ENCODE measurements around the gene FASN.

Gene FASN

DNA sequence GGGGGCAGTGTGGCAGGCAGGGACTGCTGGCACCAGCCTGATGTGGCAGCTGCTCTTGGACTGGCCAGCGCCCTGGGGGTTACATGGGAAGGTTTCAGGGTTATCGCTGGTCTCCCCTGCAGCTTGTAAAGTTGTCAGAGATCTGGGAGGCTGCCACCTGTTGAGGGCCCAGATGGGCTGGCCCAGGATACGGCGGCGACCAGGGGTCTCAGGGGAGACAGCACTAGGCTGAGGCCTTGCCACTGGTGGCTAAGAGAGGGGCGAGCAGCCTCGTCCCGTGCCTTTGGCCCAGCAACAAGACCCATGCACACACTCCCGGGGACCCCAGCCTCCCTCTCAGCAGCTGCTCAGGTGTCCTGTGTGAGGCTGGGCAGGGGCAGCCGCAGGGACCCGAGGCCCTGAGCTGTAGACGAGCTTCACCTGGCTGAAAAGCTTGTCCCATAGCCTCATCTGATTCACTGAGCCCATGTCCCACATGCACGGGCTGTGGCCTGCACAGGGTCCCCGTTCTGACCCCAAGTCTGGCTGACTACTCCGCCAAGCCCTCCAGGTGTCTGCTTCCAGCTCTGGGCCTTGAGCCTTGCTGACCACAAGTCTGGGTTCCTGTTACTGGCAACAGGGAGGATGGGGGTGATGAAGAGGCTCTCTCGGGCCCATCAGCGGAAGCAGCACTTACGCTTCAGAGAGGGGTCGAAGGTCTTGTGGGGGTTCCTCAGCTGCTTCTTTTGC is 38.6 kb downstream of the FASN start:
- DNase-seq: no peak

DNA sequence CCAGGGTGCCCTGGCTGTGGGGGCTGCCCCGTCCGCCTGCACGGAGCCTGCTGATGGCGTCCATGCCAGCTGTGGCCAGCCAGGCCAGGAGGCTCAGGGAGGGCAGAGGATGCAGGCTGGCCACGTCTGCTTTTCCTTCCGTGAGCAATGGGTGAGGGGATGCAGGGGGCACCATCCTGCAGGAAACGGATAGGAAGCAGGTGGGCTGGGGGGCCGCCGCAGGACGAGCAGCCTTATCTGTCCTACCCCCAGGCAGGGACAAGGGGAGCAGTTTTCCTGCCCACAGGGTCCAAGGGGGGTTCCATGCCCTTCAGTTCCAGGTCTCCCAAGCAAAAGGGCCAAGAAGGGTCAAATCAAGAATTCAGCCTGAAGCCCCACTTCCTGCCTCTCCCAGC is 39.2 kb downstream of the FASN start:
- no peak for DNase-seq

DNA sequence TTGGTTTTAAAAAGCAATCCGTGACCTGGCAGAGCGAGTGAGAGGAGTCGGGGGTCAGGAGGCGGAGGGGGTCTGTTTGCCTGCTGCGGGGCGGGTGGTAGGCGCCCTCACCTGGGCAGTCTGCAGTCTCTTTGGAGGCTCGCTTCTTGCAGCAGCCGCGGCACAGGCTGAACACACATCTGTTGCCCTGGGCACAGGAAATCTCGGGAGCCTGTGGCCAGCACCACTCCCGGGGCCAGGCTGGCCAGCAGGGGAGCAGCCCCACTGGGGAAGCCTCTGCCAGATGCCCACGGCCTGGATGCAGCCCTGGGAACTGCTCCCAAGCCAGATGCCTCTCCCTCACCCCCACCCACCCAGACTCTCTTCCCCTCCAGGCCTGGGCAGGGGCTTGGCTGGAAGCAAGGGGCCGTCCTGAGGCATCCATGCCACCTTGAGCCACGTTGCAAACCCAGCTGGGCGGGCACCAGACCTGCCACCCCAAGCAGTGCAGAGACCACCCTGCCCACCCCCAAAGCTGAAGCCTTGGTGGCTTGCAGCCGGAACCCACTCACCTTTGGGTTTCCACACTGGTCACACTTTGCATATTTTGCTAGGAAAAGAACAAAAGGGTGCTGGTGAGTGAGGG is 39.7 kb downstream of the FASN start:
- DNase-seq: no peak

- DNase-seq: no peak
These were observed 41.1 kb downstream of the FASN start for GRCh38 chr17:82056729-82057621.

- DNase-seq: no peak
These were observed 41.9 kb downstream of the FASN start for GRCh38 chr17:82055965-82056728.

- DNase-seq: no peak
These were observed 42.7 kb downstream of the FASN start for GRCh38 chr17:82055023-82055964.

- no peak for DNase-seq
These were observed 43.5 kb downstream of the FASN start for GRCh38 chr17:82054351-82055022.

DNA sequence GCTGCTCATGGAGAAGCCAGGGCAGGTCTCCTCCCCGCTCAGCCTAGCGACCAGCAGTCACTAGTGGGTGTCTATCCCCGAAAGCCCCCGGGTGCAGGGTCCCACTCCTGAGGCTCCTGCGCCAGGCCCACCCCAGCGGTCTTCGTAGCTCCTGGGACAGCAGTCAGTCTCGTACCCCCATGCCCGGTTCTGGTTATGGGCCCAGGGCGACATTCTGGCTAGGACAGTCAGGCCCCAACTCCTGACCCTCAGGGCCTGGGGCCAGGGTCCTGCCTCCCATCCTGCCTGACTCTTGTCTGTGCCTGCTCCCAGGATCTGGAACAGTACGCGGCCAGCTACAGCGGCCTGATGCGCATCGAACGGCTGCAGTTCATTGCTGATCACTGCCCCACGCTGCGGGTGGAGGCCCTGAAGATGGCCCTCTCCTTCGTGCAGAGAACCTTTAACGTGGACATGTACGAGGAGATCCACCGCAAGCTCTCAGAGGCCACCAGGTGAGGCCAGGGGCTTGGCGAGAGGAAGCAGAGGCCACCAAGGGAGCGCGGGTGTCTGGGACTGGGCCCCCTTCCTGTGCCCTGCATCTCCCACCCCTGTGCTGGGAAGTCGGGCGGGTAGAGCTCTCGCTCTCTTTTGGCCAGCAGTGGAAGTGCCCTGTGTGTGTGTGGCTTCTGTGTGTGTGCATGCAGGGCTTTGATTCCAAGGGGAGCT is 44.3 kb downstream of the FASN start:
- DNase-seq: no peak

DNA sequence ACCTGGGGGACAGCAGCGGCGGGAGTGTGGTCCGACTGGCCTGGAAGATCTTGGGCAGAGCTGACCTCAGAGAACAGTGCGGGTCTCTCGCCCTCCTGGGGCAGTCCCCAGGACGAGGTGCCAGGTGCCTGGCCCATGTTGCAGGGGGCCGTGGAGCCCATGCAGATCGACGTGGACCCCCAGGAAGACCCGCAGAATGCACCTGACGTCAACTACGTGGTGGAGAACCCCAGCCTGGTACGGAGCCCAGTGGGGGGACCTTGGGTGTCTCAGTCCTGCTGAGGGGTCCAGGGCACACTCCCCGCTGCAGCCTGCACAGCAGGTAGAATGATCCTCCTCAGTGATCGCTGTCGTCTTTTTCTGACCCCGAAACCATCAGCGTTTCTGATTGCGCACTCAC is 44.9 kb downstream of the FASN start:
- DNase-seq: no peak

GRCh38 chr17:82052638-82053059 is 45.4 kb downstream of the FASN start:
- DNase-seq: no peak

GRCh38 chr17:82051776-82052637 is 46.0 kb downstream of the FASN start, which contains the start of the genes GPS1 and RFNG:
Gene GPS1 (plus strand): TSS chr17:82051898. CDS start chr17:82051932, 34 bp downstream.
Gene RFNG (minus strand): TSS chr17:82051811. CDS start chr17:82051766, 45 bp downstream.
- peak in 50 of 56 donors; percentile 8 to 83 (median 52) for DNase-seq

DNA sequence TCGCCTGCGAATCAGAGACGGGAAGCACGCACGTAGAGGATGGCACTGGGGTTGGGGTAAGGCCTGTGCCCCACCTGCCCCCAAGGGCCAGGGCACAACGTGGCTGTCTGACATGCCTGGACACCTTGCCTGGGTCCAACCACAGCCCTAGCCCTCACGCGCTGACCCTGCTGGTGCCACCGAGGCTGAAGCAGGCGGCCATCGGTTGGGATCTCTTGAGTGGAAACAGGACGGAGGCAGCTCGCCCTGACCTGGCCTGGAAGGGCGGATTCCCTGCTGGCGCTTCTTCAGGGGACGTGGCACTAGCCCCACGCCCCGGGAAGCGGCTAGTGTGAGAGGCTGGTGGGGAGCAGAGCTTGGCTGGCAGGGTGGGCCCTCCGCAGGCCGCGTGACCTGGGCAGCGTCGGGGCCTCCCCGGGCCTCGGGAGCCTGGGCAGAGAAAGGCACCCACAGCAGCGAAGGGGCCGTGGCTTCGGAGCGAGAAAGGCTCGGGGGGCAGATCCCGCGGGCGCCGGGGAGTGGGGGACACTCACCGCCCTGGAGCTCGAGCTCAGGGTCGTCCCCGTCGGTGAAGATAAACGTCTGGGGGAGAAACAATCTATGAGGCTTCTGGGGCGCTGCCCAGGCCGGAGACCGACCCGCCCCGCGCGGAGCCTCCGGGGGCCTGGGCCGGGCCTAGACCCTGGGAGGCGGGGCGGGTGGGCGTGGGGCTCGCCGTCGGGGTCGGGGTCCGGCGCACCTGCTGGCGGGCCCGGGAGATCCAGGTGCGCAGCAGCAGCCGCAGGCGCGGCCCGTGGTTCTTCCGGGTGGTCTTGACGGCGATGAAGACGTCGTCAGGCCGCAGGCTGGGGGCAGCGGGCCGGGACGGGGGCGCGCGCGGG is 47.0 kb downstream of the FASN start:
- DNase-seq: no peak

- no peak for DNase-seq
These were observed 47.8 kb downstream of the FASN start for GRCh38 chr17:82050152-82050760.

GRCh38 chr17:82049521-82049971 is 48.5 kb downstream of the FASN start:
- no peak for DNase-seq

DNA sequence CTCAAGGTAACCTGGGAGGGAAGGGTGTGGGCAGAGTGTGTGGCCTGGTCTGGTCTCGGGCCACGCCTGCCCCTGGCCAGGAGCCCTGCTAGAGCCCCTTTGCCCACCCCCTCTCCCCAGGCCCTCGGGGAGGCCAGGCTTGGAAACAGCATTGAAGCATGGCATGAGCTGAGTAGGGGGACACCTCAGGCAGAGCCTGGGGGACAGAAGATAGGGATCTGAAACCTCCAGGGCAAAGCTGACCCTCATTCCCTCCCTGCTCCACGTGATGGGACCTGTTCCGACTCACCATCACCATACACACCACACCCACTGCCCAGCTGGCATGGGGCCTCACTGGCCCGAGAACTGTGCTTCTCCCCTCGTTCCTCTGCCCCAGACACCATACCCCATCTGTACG is 48.9 kb downstream of the FASN start:
- no peak for DNase-seq

- DNase-seq: no peak
These were observed 49.5 kb downstream of the FASN start for GRCh38 chr17:82048571-82048971.
